K562 (cell line): ENCODE measurements around the gene INHA. TPM values are rescaled to one million over a fixed set of nuclear protein-coding genes. Genes with fewer than 3 reads are reported as not detected.

Experiments used
- BACH1 ChIP-seq: fragments of 200-800 bp; sonication (Bioruptor generic); IDR thresholded peaks from 2 replicates; pipeline ENCODE4 v1.6.1; 2016; ENCODE audit warnings: missing genetic modification characterization, missing compliant biosample characterization
- CTBP1 ChIP-seq: fragments of 450-650 bp; IDR thresholded peaks from 2 replicates; pipeline ENCODE4 v1.6.1; 2016; ENCODE audit warnings: borderline replicate concordance
- ESRRA ChIP-seq: fragments of 450-650 bp; IDR thresholded peaks from 2 replicates; pipeline ENCODE4 v1.6.1; 2014; ENCODE audit warnings: low read depth, mild to moderate bottlenecking, moderate library complexity, borderline replicate concordance
- GABPA ChIP-seq: fragments of 200-800 bp; sonication (Bioruptor generic); conservative IDR thresholded peaks from 2 replicates; pipeline ENCODE4 v1.6.1; 2016; ENCODE audit warnings: low read depth, missing genetic modification characterization, missing compliant biosample characterization
- KAT7 ChIP-seq: sonication (generic); formaldehyde crosslinking; IDR thresholded peaks from 2 replicates; pipeline ENCODE4 v1.8.0; 2022; ENCODE audit warnings: missing genetic modification reagents, mild to moderate bottlenecking, borderline replicate concordance
- PML ChIP-seq: IDR thresholded peaks from 2 replicates; pipeline ENCODE4 v1.6.1; 2012; ENCODE audit warnings: low read length, inconsistent platforms
- RBM14 ChIP-seq: fragments of 200-400 bp; formaldehyde crosslinking; IDR thresholded peaks from 2 replicates; pipeline ENCODE4 v1.6.1; 2018; ENCODE audit warnings: low read depth, mild to moderate bottlenecking, low read length, moderate library complexity, borderline replicate concordance; ENCODE audit not compliant: insufficient read depth
- RHOXF2B ChIP-seq: fragments of 250-450 bp; sonication (Bioruptor Pico); conservative IDR thresholded peaks from 2 replicates; pipeline ENCODE4 v1.5.1; 2021
- TOE1 ChIP-seq, 2 experiments: fragments of 450-650 bp in 1 of 2; sonication (generic) in 1 of 2; formaldehyde crosslinking in 1 of 2; IDR thresholded peaks; 2 replicates each; pipeline versions ENCODE4 v1.7.1 to v1.8.0; 2016 to 2022; ENCODE audit warnings: borderline replicate concordance in 2 of 2, mild to moderate bottlenecking in 2 of 2, antibody characterized with exemption in 1 of 2, inconsistent platforms in 1 of 2, low read depth in 1 of 2, missing genetic modification reagents in 1 of 2, moderate library complexity in 1 of 2
- U2AF1 ChIP-seq: fragments of 200-400 bp; formaldehyde crosslinking; optimal IDR thresholded peaks from 2 replicates; pipeline ENCODE3; 2017; ENCODE audit warnings: mild to moderate bottlenecking, low read depth, low read length, moderate library complexity
- YY1 ChIP-seq, 3 experiments: IDR thresholded peaks; 2 replicates each; pipeline ENCODE4 v1.6.1; 2011; ENCODE audit warnings: low read length in 2 of 3, mild to moderate bottlenecking in 2 of 3, moderate library complexity in 2 of 3, borderline replicate concordance in 1 of 3, control low read depth in 1 of 3, low read depth in 1 of 3; ENCODE audit not compliant: insufficient read depth in 3 of 3, insufficient replicate concordance in 2 of 3, control insufficient read depth in 1 of 3, insufficient read length in 1 of 3; ENCODE audit errors: extremely low read depth in 1 of 3
- ZBTB17 ChIP-seq: fragments of 450-650 bp; formaldehyde crosslinking; IDR thresholded peaks from 2 replicates; pipeline ENCODE4 v1.4.0; 2020; ENCODE audit warnings: mild to moderate bottlenecking
- ZNF197 ChIP-seq: fragments of 200-800 bp; sonication (Bioruptor generic); IDR thresholded peaks from 2 replicates; pipeline ENCODE4 v1.6.1; 2016; ENCODE audit warnings: low read depth, missing genetic modification characterization, missing compliant biosample characterization
- ZNF23 ChIP-seq: fragments of 250-450 bp; sonication (Bioruptor Pico); IDR thresholded peaks from 2 replicates; pipeline ENCODE4 v1.4.0; 2020; ENCODE audit warnings: mild to moderate bottlenecking
- polyA plus RNA-seq, 8 experiments: library from polyadenylated mRNA; depleted of rRNA in 4 of 8; stranded (reverse) in 5 of 8; unstranded in 3 of 8; fragments of >200 nt; fragmentation: Nextera tagmentation in 2 of 8; fragmentation: Illumina TruSeq in 1 of 8; extraction: Ambion mirVana in 2 of 8; extraction: Trizol in 1 of 8; gene quantifications; 2 replicates each; pipeline versions ENCODE4 v1.2.1 to v1.2.3, GENCODE V29; 2011 to 2014; ENCODE audit warnings: inconsistent platforms in 1 of 8, missing spikeins in 1 of 8
- total RNA-seq, 7 experiments: library from RNA; depleted of rRNA in 6 of 7; stranded (reverse); fragments of >200 nt in 6 of 7; fragmentation: Illumina TruSeq in 2 of 7; extraction: Trizol in 2 of 7; gene quantifications; 2 replicates each; pipeline versions ENCODE4 v1.2.1 to v1.2.3, GENCODE V29; 2011 to 2021; ENCODE audit warnings: low replicate concordance in 1 of 7
- TF ChIP-seq, protein P1 (sequence below): fragments of 200-800 bp; sonication (Bioruptor generic); IDR thresholded peaks from 2 replicates; pipeline ENCODE4 v1.6.1; 2017; ENCODE audit warnings: missing genetic modification characterization, missing compliant biosample characterization
- TF ChIP-seq, protein P2 (sequence below): fragments of 450-650 bp; IDR thresholded peaks from 2 replicates; pipeline ENCODE4 v1.6.1; 2018; ENCODE audit not compliant: partially characterized antibody
- TF ChIP-seq, protein P3 (sequence below): fragments of 250-450 bp; sonication (Bioruptor Pico); IDR thresholded peaks from 2 replicates; pipeline ENCODE4 v1.5.0; 2020; ENCODE audit warnings: mild to moderate bottlenecking

The INHA gene
- total and polyA plus RNA-seq, 9 of the 15 experiments (the other 6 are each of a cell fraction or from before 2014, with no cell fraction given), result 0.07 to 1.9 (median 0.40) TPM

DNA sequence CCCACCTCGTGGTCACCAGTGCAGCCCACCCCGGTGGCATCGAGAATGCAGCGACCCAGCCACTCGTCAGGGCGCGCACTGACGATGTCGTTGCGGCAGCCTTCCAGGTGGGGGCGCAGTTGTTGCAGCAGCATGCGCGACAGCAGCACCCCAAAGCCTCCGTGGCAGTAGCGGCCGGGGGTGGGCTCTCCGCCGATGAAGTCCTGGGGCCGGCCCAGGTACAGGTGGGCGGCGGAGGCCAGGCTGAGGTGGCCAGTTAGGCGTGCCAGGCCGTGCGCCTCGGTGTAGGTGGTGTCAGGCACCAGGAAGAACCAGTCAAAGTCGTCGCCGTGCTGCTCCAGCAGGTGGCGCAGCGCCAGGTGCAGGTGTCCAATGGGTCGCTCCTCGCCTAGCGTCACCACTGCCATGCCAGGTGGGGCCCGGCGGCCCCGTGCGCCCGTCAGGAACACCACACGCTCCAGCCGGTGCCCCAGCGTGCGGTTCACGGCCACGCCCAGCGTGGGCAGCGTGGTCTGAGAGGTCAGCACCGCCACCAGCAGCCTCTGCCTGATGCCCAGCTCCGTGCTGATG lies 30.4 kb upstream of the INHA start (continued):
- TF ChIP-seq, protein P1, sequence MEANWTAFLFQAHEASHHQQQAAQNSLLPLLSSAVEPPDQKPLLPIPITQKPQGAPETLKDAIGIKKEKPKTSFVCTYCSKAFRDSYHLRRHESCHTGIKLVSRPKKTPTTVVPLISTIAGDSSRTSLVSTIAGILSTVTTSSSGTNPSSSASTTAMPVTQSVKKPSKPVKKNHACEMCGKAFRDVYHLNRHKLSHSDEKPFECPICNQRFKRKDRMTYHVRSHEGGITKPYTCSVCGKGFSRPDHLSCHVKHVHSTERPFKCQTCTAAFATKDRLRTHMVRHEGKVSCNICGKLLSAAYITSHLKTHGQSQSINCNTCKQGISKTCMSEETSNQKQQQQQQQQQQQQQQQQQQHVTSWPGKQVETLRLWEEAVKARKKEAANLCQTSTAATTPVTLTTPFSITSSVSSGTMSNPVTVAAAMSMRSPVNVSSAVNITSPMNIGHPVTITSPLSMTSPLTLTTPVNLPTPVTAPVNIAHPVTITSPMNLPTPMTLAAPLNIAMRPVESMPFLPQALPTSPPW (CRISPR knock-in tag), result no peak
- no peak; the same call in 1 of the 2 replicates for TF ChIP-seq TOE1 (IDR thresholded peaks at IDR 0.05; ENCODE audit: borderline replicate concordance)
- TF ChIP-seq TOE1 (CRISPR knock-in tag; IDR thresholded peaks at IDR 0.05; ENCODE audit: borderline replicate concordance, low read depth), result no peak
- TF ChIP-seq KAT7, result no peak
- no peak for TF ChIP-seq RHOXF2B
- TF ChIP-seq CTBP1, result peak; percentile 89; the same call in 1 of the 2 replicates
- no peak for TF ChIP-seq ZNF23
- TF ChIP-seq BACH1 (tag), result no peak
- no peak for TF ChIP-seq ZNF197
- TF ChIP-seq U2AF1, result no peak
- no peak for TF ChIP-seq GABPA (tag)
- TF ChIP-seq, protein P2, sequence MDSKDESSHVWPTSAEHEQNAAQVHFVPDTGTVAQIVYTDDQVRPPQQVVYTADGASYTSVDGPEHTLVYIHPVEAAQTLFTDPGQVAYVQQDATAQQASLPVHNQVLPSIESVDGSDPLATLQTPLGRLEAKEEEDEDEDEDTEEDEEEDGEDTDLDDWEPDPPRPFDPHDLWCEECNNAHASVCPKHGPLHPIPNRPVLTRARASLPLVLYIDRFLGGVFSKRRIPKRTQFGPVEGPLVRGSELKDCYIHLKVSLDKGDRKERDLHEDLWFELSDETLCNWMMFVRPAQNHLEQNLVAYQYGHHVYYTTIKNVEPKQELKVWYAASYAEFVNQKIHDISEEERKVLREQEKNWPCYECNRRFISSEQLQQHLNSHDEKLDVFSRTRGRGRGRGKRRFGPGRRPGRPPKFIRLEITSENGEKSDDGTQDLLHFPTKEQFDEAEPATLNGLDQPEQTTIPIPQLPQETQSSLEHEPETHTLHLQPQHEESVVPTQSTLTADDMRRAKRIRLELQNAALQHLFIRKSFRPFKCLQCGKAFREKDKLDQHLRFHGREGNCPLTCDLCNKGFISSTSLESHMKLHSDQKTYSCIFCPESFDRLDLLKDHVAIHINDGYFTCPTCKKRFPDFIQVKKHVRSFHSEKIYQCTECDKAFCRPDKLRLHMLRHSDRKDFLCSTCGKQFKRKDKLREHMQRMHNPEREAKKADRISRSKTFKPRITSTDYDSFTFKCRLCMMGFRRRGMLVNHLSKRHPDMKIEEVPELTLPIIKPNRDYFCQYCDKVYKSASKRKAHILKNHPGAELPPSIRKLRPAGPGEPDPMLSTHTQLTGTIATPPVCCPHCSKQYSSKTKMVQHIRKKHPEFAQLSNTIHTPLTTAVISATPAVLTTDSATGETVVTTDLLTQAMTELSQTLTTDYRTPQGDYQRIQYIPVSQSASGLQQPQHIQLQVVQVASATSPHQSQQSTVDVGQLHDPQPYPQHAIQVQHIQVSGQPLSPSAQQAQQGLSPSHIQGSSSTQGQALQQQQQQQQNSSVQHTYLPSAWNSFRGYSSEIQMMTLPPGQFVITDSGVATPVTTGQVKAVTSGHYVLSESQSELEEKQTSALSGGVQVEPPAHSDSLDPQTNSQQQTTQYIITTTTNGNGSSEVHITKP, result no peak
- TF ChIP-seq RBM14, result no peak
- no peak for TF ChIP-seq PML
- TF ChIP-seq ZBTB17 (CRISPR knock-in tag), result peak; percentile 61; the same call in 1 of the 2 replicates
- TF ChIP-seq YY1 (IDR thresholded peaks at IDR 0.05; ENCODE audit: borderline replicate concordance in 1 of 3, control insufficient read depth in 1 of 3, extremely low read depth in 1 of 3, insufficient read depth in 3 of 3, insufficient read length in 1 of 3, insufficient replicate concordance in 2 of 3, low read depth in 1 of 3, low read length in 2 of 3), result peak in 2 of 3 experiments; percentile 26 to 55
- TF ChIP-seq, protein P3, sequence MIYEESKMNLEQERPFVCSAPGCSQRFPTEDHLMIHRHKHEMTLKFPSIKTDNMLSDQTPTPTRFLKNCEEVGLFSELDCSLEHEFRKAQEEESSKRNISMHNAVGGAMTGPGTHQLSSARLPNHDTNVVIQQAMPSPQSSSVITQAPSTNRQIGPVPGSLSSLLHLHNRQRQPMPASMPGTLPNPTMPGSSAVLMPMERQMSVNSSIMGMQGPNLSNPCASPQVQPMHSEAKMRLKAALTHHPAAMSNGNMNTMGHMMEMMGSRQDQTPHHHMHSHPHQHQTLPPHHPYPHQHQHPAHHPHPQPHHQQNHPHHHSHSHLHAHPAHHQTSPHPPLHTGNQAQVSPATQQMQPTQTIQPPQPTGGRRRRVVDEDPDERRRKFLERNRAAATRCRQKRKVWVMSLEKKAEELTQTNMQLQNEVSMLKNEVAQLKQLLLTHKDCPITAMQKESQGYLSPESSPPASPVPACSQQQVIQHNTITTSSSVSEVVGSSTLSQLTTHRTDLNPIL (CRISPR knock-in tag), result no peak
- no peak for TF ChIP-seq ESRRA
